GM18907 (cell line): ENCODE data around the gene TEX48.
A peak's percentile ranks its signal among the peaks of the same experiment; 100 is the strongest.

Experiments
- ATAC-seq: cut with Tn5 transposase; IDR thresholded peaks from one replicate; pipeline ENCODE4 v1.9.1; 2021; ENCODE audit warnings: mild to moderate bottlenecking, moderate library complexity; ENCODE audit not compliant: unreplicated experiment

The TEX48 gene, protein sequence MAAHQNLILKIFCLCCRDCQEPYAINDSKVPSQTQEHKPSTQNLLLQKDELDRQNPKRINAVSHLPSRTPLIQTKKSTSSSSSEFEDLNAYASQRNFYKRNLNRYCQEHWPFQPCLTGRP

DNA sequence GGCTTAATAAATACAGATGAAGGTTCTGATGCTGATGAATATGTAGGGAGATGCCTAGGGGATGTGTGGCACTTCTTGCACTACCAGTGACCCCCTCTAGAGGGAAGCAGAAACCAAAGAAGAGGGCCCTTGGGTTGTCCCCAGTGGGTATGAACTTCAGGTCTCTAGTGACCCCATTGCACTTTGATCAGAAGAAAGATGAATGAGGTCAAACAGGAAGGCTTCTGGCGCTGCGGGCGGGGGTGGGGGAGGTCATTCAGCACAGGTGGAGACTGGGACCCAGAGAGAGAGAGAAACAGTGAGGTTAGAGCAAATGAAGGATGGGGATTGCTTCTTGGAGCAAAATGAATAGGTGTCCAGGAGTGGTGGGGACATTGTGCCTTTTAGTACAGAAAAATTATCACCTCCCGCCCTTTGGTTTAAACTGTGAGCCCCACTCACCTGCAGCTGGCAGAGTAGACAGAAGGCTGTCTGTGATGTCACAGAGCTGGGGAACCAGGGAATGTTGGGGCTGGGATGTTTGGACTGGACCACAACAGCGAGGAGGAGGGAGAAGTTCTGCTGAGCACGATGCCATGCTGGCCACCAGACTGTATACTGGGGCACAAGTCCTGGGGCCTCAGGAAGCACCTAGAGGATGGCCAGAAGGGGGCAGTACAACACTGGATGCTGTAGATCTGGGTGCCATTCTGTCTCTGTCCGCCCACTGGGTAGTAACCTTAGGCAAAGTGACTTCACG lies at the start of gene TEX48:
TSS of gene TEX48 (minus strand) at position 599 of the 739 bp plus-strand sequence. CDS start 10,469 bp downstream, outside the sequence.
- ATAC-seq: peak; percentile 76

DNA sequence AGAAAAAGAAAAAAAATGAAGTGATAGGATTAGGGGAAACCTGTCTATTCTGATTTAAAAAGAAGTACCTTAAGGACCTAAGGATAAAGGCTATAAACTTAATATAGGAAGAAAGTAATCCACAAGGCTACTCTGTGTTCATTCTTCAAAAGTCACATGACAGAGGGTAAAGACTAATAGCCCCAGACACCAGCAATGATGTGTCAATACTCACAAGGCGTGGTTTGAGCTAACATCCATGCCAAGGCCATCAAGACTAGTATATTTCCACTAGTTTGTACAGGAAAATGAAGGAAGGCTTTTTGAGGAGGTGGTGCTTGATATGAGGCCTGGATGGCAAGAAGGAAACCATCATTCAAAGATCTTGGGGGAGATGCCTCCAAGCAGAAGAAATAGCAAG lies 49.7 kb upstream of the TEX48 start:
- no peak for ATAC-seq

DNA sequence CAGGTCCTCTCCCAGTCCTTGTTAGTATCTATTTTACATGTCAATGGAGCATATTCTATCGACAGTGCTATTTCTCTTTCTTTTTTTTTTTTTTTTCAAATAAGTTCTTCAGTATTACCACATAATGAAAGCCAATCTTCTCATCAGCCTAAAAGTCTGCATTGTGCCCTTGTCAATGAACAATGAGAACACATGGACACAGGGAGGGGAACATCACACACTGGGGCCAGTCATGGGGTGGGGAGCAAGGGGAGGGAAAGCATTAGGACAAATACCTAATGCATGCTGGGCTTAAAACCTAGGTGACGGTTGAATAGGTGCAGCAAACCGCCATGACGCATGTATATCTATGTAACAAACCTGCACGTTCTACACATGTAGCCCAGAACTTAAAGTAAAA lies 47.7 kb upstream of the TEX48 start:
- ATAC-seq: no peak

DNA sequence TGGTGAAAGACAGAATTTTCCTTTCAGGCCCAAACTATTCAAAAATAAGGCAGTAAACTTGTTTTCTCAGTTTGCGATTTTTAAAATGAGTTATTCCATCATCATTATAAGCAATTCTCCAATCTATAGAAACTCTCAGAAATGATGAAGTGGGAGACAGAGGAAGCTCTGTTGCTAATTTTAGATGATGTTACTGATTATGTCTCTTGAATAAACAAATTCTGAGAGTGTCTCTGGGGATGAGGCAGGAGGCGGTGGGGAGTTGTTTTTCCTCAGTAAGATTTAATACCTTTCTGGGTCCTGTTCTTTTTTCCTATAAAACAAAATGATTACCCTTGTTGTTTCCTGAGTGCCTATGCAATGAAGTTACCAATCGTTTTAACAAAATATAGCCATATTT lies 43.9 kb upstream of the TEX48 start:
- ATAC-seq: no peak

DNA sequence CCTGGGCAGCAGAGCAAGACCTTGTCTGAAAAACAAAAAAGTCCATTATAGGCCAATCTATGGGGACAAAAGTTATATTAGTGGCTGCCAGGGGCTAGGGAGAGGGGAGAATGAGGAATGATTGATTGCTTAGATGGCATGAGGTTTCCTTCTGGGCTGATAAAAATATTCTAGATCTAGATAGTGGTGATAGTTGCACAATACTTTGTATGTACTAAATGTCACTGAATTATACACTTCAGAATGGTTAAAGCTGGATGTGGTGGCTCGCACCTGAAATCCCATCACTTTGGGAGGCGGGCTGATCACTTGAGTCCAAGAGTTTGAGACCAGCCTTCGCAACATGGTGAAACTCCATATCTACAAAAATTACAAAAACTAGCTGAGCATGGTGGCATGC lies 42.8 kb upstream of the TEX48 start:
- ATAC-seq: no peak

DNA sequence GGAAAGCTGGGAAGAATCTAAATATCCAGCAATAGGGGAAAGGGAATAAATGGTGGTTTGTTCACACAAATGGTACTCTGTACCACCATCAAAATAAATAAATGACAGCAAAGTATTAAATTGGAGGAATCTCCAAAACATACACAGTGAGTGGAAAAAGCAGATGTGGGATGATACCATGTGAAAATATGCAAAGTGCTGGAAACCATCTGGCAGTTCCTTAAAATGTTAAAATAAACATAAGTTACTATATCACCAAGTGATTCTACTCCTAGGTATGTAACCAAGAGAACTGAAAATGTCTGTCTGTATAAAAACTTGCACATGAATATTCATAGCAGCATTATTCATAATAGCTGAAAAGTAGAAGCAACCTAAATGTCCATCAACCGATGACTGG lies 41.9 kb upstream of the TEX48 start:
- ATAC-seq: no peak

DNA sequence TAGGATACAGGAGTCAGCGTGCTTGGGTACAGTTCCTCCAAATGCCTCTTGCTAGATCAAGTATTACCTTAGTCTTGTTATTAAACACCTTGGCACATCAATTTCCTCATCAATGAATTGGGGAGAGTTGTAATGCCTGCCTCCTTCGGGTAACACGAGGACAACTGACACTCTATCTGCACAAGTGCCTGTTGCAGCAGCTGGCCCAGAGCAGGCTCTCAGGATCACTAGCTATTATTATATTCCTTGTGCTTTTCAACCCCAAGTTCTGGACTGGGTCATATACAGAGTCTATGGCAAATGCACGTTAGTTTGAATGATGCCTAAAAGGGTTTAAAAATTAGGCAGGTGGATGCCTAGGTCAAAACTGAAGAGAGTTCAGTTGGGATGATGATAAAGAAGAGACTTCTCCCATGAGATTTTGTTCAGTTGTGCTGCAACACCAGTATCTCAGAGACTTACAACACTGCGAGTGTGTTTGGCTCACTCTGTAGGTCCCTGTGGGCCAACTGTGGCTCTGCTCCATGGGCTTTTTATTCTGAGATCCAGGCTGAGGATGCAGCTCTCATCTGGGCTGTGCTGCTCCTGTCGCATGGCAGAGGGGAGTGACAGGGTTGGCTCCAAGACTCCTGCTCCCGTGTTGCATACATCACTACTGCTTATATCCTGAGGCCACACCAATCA lies 41.1 kb upstream of the TEX48 start:
- no peak for ATAC-seq

DNA sequence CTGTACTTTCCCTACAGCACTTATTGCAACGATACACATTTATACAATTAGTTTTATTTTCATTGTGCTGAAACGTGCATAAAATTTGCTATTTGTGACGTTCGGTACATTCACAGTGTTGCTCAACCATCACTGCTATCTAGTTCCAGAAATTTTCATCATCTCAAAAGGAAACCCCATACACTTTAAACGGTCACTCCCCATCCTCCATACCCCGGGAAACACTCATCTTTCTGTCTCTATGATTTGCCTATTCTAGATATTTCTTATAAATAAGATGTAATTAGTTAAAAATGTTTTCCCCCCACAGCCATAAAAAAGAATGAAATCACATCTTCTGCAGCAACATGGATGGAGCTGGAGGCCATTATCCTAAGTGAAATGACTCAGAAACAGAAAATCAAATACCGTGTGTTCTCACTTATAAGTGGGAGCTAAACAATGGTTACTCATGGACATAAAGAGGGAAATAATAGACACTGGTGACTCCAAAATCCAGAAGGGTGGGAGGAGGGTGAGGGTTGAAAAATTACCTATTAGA lies 40.2 kb upstream of the TEX48 start:
- ATAC-seq: no peak

DNA sequence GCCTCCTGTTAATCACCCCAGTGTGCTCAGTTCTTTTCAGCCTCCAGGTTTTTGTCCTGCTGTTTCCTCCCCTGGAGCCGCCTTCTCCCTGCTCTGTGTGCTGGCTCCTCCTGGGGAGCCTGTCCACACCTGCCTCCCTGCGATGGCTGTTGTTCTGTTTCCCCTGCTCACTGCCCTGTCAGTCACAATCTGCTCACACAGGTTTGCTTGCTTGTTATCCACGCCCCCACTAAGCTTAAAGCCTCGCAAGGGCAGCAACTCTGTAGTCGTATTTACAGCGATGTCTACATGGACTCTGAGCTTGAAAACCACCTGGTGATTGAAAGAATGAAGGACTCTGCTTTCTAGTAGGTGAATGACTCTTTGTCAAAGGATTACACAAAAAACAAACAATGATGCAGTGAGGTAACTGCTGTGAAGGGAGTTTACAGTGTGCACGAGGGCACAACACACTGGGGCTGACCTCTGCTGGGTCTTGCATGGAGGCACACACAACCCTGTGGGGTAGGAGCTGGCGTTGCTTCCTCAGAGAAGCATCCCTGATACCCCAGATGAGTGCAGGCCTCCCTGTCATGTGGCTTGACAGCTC lies 39.6 kb upstream of the TEX48 start:
- ATAC-seq: no peak

DNA sequence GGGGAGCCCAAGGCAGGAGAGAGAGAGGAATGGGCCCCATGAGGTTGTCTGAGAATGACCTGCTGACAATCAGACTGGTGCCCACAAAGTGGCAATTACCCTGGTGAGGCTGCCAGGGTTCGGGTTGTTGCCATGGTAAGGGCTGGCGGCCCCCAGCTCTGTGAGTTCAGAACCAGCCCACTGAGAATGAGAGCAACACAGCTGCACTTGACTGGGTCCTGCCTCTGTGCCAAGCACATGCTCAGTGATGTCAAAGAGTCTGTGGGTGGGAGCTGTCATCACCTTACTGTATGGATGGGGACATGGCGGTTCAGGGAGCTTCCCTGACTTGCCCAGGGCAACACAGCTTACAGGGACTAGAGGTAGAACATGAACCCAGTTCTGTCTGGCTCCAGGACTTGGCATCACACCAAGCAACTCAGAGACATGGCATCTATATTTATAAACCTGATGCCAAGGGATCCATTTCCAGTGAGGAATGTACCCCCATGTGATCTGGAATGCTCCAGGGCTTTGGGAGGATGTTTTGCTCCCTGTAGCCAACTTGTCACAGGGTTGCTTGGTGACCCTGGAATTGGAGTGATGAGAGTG lies 38.2 kb upstream of the TEX48 start:
- ATAC-seq: no peak

DNA sequence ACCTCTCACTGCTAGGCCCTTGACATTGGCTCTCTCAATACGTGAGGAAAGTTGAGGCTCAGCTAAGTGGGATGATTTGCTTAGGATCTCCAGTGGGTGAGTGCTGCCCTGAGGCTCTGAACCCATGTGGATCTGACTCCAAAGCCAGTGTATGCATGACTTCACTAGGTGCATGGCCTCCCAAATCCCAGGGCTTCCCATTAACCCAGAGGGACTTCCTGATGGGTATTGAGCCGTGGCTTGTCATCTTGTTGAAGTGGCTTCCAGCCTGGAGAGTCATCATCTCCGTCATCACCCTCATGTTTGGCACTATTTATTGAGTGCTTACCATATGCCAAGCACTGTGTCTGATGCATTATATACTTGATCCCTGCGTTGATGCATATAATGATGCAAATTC lies 37.3 kb upstream of the TEX48 start:
- no peak for ATAC-seq

DNA sequence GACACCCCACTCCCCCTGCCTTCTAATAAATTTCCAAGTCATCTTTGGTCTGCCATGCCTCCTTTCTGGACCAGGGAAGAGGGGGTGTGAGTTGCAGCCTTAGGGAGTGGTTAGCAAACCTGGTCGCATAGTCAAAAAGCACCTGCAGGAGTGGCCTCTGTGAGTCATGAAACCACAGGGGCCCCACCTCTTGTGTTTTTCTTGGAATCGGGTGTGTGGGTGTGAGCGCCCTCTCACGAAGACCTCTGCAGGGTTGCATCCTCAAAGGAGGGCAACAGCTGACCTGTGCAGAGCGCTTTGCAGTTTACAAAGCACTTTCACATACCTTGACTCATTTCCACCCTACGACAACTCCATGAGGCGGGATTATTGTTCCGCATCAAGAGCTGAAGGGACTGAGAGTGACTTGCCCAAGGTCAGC lies 36.8 kb upstream of the TEX48 start:
- ATAC-seq: no peak

DNA sequence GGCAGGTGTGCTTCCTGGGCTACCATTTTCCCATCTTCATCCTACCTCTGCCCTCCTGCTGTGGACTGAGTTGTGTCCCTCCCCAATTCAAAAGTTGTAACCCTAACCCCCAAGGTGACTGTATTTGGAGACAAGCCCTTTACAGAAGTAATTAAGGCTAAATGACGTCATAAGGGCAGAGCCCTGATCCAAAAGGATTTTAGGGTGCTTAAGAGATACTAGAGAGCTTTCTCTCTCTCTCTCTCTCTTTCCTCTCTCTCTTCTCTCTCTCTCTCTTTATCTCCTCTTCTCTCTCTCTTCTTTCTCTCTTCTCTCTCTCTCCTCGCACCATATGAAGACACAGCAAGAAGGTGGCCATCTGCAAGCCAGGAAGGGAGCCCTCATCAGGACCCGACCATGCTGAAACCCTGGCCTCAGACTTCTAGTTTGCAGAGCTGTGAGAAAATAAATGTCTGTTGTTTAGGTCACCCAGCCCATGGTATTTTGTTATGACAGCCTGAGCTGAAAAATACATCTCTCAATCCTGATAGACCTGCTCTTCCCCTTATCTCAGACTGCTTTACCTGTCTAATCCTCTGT lies 36.0 kb upstream of the TEX48 start:
- ATAC-seq: no peak

DNA sequence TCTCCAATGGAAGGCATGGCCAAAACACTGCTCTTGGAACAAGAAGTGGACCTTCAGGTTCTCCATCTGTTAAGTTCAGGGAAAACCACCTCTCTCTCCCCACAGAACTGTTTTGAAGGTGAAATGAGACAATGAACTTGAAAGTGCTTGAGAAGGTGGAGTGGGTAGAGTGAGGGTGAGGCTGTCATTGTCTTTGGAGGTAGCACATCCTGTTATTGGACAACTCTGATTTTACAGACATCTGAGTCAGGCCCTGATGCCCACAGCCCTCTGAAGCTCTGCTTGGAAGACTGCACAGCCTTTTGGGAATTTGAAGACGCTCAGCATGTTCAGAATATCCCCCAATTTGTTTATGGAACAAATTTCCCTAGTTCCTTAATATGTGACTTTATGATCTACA lies 27.6 kb upstream of the TEX48 start:
- no peak for ATAC-seq

DNA sequence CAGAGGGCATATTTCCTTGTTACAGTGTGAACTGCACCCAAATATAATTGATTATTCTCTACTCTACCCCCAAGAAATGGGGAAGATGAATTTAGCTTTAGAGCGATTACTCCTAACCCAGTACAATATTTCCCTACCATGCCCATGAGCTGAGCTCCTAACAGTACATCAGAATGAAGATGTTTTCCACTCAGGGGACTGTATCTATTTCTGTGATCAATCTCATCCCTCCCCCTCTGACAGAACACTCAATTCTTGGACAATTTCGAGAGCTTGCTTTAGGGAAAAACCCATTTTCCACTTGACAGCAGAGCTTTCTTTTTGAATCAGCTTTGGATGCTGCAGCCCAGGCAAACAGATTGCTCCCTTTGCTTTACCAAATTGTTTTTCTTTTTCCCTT lies 24.7 kb upstream of the TEX48 start:
- no peak for ATAC-seq

DNA sequence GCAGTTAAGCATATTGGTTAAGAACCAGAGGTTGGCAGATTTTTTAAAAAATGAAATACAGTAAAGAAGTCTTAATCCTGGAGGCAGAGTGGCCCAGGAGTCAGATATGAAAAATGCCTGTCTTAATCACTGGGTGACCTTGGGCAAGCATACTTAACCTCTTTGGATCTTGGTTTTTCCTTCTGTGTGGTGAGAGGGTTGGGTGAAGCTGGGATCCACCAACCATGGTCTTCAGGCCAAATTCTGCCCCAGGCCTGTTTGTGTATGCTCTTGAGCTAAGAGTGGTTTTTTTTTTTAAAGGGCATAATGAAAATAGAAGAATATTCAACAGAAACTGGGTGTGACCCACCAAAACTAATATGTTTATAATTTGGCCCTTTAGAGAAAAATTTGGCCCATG lies 20.0 kb upstream of the TEX48 start:
- no peak for ATAC-seq

DNA sequence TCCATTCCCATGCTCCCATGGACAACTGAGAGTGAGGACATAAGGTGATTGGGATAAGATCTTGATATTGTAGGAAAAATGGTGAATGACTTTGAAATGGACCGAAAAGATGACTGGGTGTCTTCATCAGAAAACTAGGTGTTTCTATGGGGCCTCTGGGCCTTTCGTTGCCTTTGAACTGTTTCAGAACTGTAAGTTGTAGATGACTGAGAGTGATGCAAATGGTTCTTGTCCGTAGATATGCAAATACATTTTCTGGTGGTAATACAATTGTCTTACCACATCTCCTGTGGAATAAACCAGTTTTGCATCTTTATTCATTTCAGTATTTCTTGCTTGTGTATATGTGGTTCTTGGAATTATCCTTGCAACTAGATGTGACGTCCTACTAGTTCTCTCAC lies 16.0 kb upstream of the TEX48 start:
- peak; percentile 38 for ATAC-seq

DNA sequence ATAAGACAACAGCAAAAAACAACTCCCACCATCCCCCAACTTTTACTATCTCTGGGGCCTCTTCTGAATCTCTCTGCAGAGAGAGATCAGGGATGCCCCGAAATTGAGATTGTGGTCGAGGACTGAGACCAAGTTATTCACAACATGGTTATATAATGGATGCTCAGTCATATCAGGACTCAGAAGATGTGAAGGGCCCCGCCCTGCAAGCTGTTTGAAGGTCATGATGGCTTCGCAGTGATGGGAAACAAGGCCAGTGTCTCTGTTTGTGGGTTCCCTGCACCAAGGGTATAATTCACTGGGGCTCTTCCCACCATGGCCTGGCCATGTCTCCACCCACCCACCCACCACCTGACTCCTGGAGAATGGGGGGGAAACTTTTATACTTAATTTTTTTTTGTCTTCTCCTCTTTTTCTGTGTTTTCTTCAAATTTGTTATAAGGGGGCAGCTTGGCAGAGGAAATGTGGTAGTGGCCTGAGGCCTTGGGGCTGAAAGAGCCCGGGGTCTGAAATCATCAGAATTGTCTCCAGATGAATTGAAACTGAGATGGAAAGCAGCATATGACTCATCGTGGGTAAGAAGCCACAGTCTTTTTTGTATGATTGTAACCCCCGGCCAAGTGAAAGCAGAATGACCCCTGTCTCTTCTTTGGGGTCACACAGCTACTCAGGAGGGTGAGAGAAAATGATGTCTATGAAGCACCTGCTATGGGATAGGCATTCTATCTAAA lies 15.0 kb upstream of the TEX48 start:
- peak; percentile 72 for ATAC-seq

DNA sequence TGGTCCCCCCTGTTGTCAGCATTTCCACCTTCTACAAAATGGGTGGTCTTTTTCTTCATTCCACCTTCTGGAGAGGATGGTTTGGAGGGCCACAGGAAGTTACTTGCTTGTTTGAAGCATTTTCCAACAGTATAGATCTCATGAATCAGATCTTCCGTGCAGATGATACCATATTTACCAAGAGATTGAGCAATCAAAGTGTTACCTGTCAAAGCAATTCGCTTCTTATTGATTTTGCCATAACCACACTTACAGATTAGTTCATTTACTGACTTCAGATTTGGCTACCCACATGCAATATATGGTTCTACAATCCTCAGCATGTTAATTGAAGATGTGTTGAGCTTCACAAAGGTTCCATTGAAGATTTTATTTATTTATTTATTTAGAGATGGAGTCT lies 14.0 kb upstream of the TEX48 start:
- ATAC-seq: no peak

DNA sequence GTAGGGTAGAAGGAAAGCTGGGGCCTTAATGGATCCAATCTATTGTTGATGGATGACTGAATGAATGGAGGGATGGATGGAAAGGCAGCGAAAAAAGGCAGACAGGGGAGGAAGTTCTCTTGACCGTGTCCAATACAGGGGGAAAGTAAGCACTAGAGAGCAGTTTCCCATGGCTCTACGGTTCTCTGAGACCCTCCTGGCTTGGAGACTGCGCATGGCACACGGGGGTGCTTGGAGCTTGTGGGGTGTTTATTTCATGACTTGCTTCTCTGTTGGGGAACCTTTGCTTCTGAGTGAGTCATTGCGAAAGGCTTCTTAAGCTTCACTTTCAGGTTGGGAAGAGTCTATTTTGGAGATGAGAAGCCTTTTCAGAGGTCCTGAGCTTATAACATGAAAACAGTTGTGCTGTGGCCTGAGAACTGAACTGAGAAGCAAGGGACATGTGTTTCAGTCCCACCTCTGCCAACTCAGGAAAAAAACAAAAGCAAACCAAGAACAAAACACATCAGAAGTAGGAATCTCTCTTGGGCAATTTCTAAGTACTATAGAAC lies 12.8 kb upstream of the TEX48 start:
- ATAC-seq: peak; percentile 34
